OCI-LY3 (cell line): ENCODE results near the gene SLC26A4.

ENCODE experiments used
- H2AFZ ChIP-seq: fragments of 200-600, 300-600 bp; shearing (Covaris generic); 2 replicates; pipeline ENCODE4 v1.6.0; 2014; ENCODE audit warnings: antibody characterized with exemption, low read depth, low read length
- H3K27ac ChIP-seq: fragments of 200-600, 300-600 bp; sonication (generic); 2 replicates; pipeline ENCODE4 v1.5.1; 2014; ENCODE audit warnings: mild to moderate bottlenecking, low read length, moderate library complexity, mixed read lengths
- H3K27me3 ChIP-seq: fragments of 200-600, 300-600 bp; sonication (generic); 2 replicates; pipeline ENCODE4 v1.6.1; 2014; ENCODE audit warnings: low read depth, low read length, mixed read lengths
- H3K36me3 ChIP-seq: fragments of 200-600, 300-600 bp; sonication (generic); replicated peaks from 2 replicates; pipeline ENCODE3; 2014; ENCODE audit warnings: low read depth, low read length, mixed read lengths
- H3K4me1 ChIP-seq: fragments of 300-600, 200-600 bp; sonication (generic); 2 replicates; pipeline ENCODE4 v1.6.1; 2014; ENCODE audit warnings: low read length, mixed read lengths
- H3K4me2 ChIP-seq: fragments of 200-600, 300-600 bp; sonication (generic); 2 replicates; pipeline ENCODE4 v1.6.1; 2014; ENCODE audit warnings: low read length, mixed read lengths
- H3K4me3 ChIP-seq: fragments of 300-600, 200-600 bp; sonication (generic); 2 replicates; pipeline ENCODE4 v1.5.1; 2014; ENCODE audit warnings: antibody characterized with exemption, mild to moderate bottlenecking, low read length, moderate library complexity
- H3K79me2 ChIP-seq: fragments of 300-600, 200-600 bp; shearing (Covaris generic); 2 replicates; pipeline ENCODE4 v1.6.1; 2014; ENCODE audit warnings: mild to moderate bottlenecking, low read length, mixed read lengths
- H3K9ac ChIP-seq: fragments of 300-600, 200-600 bp; shearing (Covaris generic); 2 replicates; pipeline ENCODE4 v1.6.0; 2014; ENCODE audit warnings: mild to moderate bottlenecking, low read length, moderate library complexity
- H3K9me3 ChIP-seq: fragments of 200-600, 300-600 bp; shearing (Covaris generic); 2 replicates; pipeline ENCODE4 v1.6.1; 2014; ENCODE audit warnings: low read length, mixed read lengths; ENCODE audit not compliant: insufficient read depth
- H4K20me1 ChIP-seq: fragments of 200-600, 300-600 bp; sonication (generic); 2 replicates; pipeline ENCODE4 v1.6.1; 2016; ENCODE audit warnings: low read length, mixed read lengths; ENCODE audit not compliant: insufficient read depth
- CTCF ChIP-seq: fragments of 200-600, 300-600 bp; sonication (generic); IDR thresholded peaks from 2 replicates; pipeline ENCODE4 v1.5.1; 2014; ENCODE audit warnings: antibody characterized with exemption, low read length, low read depth
- EZH2phosphoT487 ChIP-seq: fragments of 200-600 bp; shearing (Covaris generic); IDR thresholded peaks from 2 replicates; pipeline ENCODE4 v1.6.1; 2018; ENCODE audit warnings: antibody characterized with exemption, mixed run types, low read depth

The SLC26A4 gene

DNA sequence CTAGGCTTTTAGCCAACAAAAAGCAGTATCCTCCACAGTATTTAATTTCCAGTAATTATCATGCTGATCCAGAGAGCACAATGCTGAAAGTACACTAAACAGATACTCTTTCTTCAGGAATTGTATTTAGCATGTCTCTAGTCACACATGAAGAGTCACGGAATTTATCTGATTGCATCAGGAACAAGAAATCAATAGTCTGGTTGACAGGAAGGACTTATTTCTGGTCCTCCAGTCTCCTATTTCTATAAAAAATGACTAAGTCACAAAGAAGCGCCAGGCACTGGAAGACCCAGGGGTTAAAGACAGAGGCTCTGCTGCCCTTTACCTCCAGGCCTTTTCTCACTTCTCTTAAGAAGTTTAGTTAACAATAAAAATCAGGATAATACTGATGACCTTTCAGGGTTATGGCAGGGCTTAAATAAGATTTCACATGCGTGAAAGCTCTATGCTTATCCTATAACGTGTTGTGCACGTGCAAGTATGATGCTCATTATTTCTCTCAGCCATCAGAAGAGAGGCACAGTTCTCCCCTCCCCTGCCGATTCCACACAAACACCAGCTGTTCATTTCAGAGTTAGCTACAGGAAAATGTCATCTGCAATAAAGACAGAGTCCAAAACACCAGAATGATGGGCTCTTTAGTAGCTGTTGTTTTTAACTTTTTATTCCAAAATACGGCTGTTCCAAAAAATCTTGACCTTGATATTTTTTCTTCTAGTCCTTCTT is 36.9 kb downstream of the SLC26A4 start:
- no peak overlapping the region for H3K4me3 ChIP-seq
- H3K9ac ChIP-seq: no peak overlapping the region
- no peaks in the 10 kb centered on the region for H4K20me1 ChIP-seq
- no peak overlapping the region for H3K4me2 ChIP-seq
- TF ChIP-seq EZH2phosphoT487: no peak
- no peak for TF ChIP-seq CTCF
- no peaks in the 10 kb centered on the region for H3K9me3 ChIP-seq
- H3K36me3 ChIP-seq: no peaks in the 10 kb centered on the region
- no peaks in the 10 kb centered on the region for H3K4me1 ChIP-seq
- H3K27ac ChIP-seq: no peak overlapping the region
- no peaks in the 10 kb centered on the region for H3K79me2 ChIP-seq
- H3K27me3 ChIP-seq: peaks cover 40% of the 10 kb centered on the region
- H2AFZ ChIP-seq: no peak overlapping the region

DNA sequence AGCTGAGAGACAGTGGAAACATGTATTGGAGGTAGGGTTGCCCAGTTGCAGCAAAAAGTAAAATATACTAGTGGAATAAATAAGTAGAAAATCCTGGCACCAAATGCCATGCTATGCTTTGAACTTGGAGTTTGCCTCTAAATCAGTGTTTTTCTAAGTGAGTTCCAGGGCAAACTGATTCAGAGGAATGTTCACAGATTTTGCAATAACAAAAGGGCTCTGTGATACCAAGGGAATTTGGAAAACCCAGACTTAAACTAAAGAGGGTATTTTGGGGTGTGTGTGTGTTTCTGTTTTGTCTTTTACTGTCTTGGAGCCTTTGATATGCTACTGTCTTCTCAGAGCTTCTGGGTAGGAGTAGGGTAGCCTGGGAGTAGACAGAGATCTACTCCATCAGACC is 39.9 kb downstream of the SLC26A4 start:
- H3K79me2 ChIP-seq: no peaks in the 10 kb centered on the region
- no peaks in the 10 kb centered on the region for H3K4me1 ChIP-seq
- peaks cover 31% of the 10 kb centered on the region for H3K27me3 ChIP-seq
- H3K4me2 ChIP-seq: no peak overlapping the region
- H3K4me3 ChIP-seq: no peak overlapping the region
- no peaks in the 10 kb centered on the region for H3K36me3 ChIP-seq
- no peaks in the 10 kb centered on the region for H3K9me3 ChIP-seq
- H2AFZ ChIP-seq: no peak overlapping the region
- no peak overlapping the region for H3K9ac ChIP-seq
- TF ChIP-seq EZH2phosphoT487: no peak
- no peaks in the 10 kb centered on the region for H4K20me1 ChIP-seq
- H3K27ac ChIP-seq: no peak overlapping the region

GRCh38 chr7:107701191-107701590 is 40.6 kb downstream of the SLC26A4 start:
- Histone ChIP-seq H3K79me2 (no peaks in the 10 kb centered on the region), H3K4me2 (no peak overlapping the region), H3K36me3 (no peaks in the 10 kb centered on the region), H3K9ac (no peak overlapping the region), H3K4me3 (no peak overlapping the region), H2AFZ (no peak overlapping the region), H3K4me1 (no peaks in the 10 kb centered on the region), H3K27me3 (peaks cover 32% of the 10 kb centered on the region), H3K27ac (no peak overlapping the region), H4K20me1 (no peaks in the 10 kb centered on the region), H3K9me3 (no peaks in the 10 kb centered on the region)
- TF ChIP-seq EZH2phosphoT487: no peak
- TF ChIP-seq CTCF: no peak

DNA sequence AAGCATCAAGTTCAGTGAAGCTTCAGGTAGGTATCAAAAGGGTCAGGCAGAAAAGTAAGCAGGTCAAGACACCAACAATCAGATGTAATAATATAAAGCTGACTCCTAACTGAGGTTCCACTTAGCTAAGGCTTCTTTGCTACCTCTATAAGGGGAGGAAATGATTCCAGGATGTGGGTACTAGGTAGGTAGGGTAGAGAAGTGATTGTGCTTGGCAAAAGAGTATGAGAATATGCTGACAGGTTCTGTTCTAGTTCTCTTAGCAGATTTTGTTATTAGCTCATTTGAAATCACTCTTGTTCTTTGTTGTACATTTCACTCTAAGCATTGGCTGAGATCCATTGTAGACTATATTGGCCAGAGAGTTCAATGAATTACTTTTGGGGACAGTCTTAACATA is 42.6 kb downstream of the SLC26A4 start:
- TF ChIP-seq EZH2phosphoT487 (no peak), CTCF (no peak)
- H3K36me3 ChIP-seq: no peaks in the 10 kb centered on the region
- no peak overlapping the region for H3K4me3 ChIP-seq
- no peaks in the 10 kb centered on the region for H3K79me2 ChIP-seq
- H3K27ac ChIP-seq: no peak overlapping the region
- peaks cover 32% of the 10 kb centered on the region for H3K27me3 ChIP-seq
- no peak overlapping the region for H3K9ac ChIP-seq
- H3K4me1 ChIP-seq: no peaks in the 10 kb centered on the region
- no peaks in the 10 kb centered on the region for H3K9me3 ChIP-seq
- no peaks in the 10 kb centered on the region for H4K20me1 ChIP-seq
- no peak overlapping the region for H3K4me2 ChIP-seq
- H2AFZ ChIP-seq: no peak overlapping the region

DNA sequence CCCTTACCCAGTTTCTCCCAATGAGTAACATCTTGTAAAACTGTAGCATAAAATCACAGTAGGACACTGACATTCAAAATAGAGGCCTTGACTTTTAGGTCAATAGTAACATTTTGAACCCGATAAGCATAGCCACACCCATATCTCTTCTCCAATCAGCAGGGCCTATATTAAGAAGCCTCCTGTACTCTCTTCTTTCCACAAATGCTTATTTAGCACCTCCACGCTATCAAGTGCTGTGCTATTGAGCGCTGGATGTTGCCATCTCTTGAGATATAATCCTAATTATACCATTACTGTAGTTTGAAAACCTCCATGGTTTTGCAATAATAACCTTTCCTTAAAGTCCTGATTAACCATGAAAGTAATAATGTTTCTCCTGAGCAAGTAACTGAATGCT is 43.2 kb downstream of the SLC26A4 start:
- no peak overlapping the region for H3K4me2 ChIP-seq

More for the DNA sequence above, 43.2 kb downstream of the SLC26A4 start:
- no peak overlapping the region for H3K4me3 ChIP-seq
- H3K27ac ChIP-seq: no peak overlapping the region
- TF ChIP-seq EZH2phosphoT487: no peak
- TF ChIP-seq CTCF: no peak
- H4K20me1 ChIP-seq: no peaks in the 10 kb centered on the region
- H3K9ac ChIP-seq: no peak overlapping the region
- H3K36me3 ChIP-seq: no peaks in the 10 kb centered on the region
- H3K9me3 ChIP-seq: no peaks in the 10 kb centered on the region
- no peak overlapping the region for H2AFZ ChIP-seq
- no peaks in the 10 kb centered on the region for H3K79me2 ChIP-seq
- peaks cover 32% of the 10 kb centered on the region for H3K27me3 ChIP-seq
- no peaks in the 10 kb centered on the region for H3K4me1 ChIP-seq
